IMR-90 (cell line): ENCODE data around the gene IGHMBP2. TPM values are rescaled to one million over a fixed set of nuclear protein-coding genes. Genes with fewer than 3 reads are reported as not detected.

Source experiments
- ATAC-seq: fragments of 200-7000 bp; cut with Tn5 transposase; 2 replicates; pipeline ENCODE4 v1.9.1; 2020; ENCODE audit warnings: low read depth, mild to moderate bottlenecking, moderate library complexity
- BruUV-seq: library from RNA; stranded (reverse); fragments of 400-500 nt; replicated peaks from 2 replicates; lab custom pipeline; 2021; lab: Mats Ljungman, UMichigan
- CTCF ChIA-PET: fragments of 300-600 bp; formaldehyde crosslinking; extraction: SDS; loops from one replicate; lab custom pipeline; 2021; ENCODE audit warnings: antibody characterized with exemption; lab: Yijun Ruan, JAX
- POLR2A ChIA-PET: fragments of 300-600 bp; sonication (Branson Sonifier 250); formaldehyde crosslinking; loops from one replicate; lab custom pipeline; 2022; ENCODE audit warnings: antibody characterized with exemption; ENCODE audit not compliant: unreplicated experiment; lab: Charles Lee
- DNase-seq: peaks from one replicate; pipeline ENCODE4 v3.0.0; 2013
- H2AFZ ChIP-seq: replicated peaks from 2 replicates; pipeline ENCODE3; 2013; ENCODE audit warnings: low read length, mild to moderate bottlenecking; ENCODE audit not compliant: poor library complexity
- H2AK5ac ChIP-seq: 2 replicates; pipeline ENCODE4 v1.6.1; 2013; ENCODE audit warnings: low read depth, low read length, inconsistent platforms
- H2AK9ac ChIP-seq: replicated peaks from 2 replicates; pipeline ENCODE3; 2013; ENCODE audit warnings: mild to moderate bottlenecking, low read depth, low read length, moderate library complexity; ENCODE audit not compliant: poor library complexity
- H2BK120ac ChIP-seq: 2 replicates; pipeline ENCODE4 v1.6.1; 2013; ENCODE audit warnings: low read depth, low read length, inconsistent platforms
- H2BK15ac ChIP-seq: 3 replicates; pipeline ENCODE4 v1.6.1; 2013; ENCODE audit warnings: low read depth, low read length, inconsistent platforms
- H2BK20ac ChIP-seq: 2 replicates; pipeline ENCODE4 v1.6.1; 2013; ENCODE audit warnings: low read depth, mild to moderate bottlenecking, inconsistent platforms, low read length, moderate library complexity
- H2BK5ac ChIP-seq: 2 replicates; pipeline ENCODE4 v1.6.1; 2013; ENCODE audit warnings: mild to moderate bottlenecking, low read depth, low read length, inconsistent platforms; ENCODE audit not compliant: poor library complexity, severe bottlenecking
- H3K14ac ChIP-seq: replicated peaks from 2 replicates; pipeline ENCODE4 v1.6.1; 2013; ENCODE audit warnings: low read depth, low read length, inconsistent platforms
- H3K18ac ChIP-seq: 2 replicates; pipeline ENCODE4 v1.6.1; 2013; ENCODE audit warnings: low read depth, low read length, control low read depth
- H3K23ac ChIP-seq: 2 replicates; pipeline ENCODE4 v1.6.1; 2013; ENCODE audit warnings: low read depth, low read length, inconsistent platforms
- H3K27ac ChIP-seq: 2 replicates; pipeline ENCODE4 v1.5.1; 2013; ENCODE audit warnings: mild to moderate bottlenecking, control low read depth, low read length; ENCODE audit not compliant: insufficient read depth
- H3K27me3 ChIP-seq: 2 replicates; pipeline ENCODE4 v1.6.1; 2013; ENCODE audit warnings: low read length; ENCODE audit not compliant: control insufficient read depth, insufficient read depth
- H3K36me3 ChIP-seq: 2 replicates; pipeline ENCODE4 v1.6.1; 2013; ENCODE audit warnings: low read length, mixed read lengths; ENCODE audit not compliant: control insufficient read depth, insufficient read depth
- H3K4ac ChIP-seq: 2 replicates; pipeline ENCODE4 v1.6.1; 2013; ENCODE audit warnings: low read depth, low read length, inconsistent platforms
- H3K4me1 ChIP-seq: 2 replicates; pipeline ENCODE4 v1.6.1; 2013; ENCODE audit warnings: low read length, mixed read lengths; ENCODE audit not compliant: control insufficient read depth, insufficient read depth
- H3K4me2 ChIP-seq: 2 replicates; pipeline ENCODE4 v1.6.1; 2013; ENCODE audit warnings: low read depth, mild to moderate bottlenecking, control low read depth, low read length, moderate library complexity
- H3K4me3 ChIP-seq: 2 replicates; pipeline ENCODE4 v1.5.1; 2013; ENCODE audit warnings: low read depth, mild to moderate bottlenecking, control low read depth, low read length, moderate library complexity; ENCODE audit not compliant: insufficient read depth
- H3K56ac ChIP-seq: 2 replicates; pipeline ENCODE4 v1.6.1; 2013; ENCODE audit warnings: low read length, inconsistent platforms; ENCODE audit not compliant: insufficient read depth; ENCODE audit errors: extremely low read depth
- H3K79me1 ChIP-seq, 2 experiments: 2 replicates each; pipeline ENCODE4 v1.6.1; 2013; ENCODE audit warnings: low read length in 2 of 2, inconsistent platforms in 1 of 2, low read depth in 1 of 2
- H3K9ac ChIP-seq: 2 replicates; pipeline ENCODE4 v1.6.1; 2013; ENCODE audit warnings: low read depth, low read length, control low read depth
- H3K9me1 ChIP-seq: 2 replicates; pipeline ENCODE4 v1.6.1; 2013; ENCODE audit warnings: low read length, inconsistent platforms; ENCODE audit not compliant: insufficient read depth
- H3K9me3 ChIP-seq: 2 replicates; pipeline ENCODE4 v1.6.1; 2013; ENCODE audit warnings: low read length; ENCODE audit not compliant: control insufficient read depth, insufficient read depth
- H4K20me1 ChIP-seq: 2 replicates; pipeline ENCODE4 v1.6.1; 2013; ENCODE audit warnings: low read length, inconsistent platforms; ENCODE audit not compliant: insufficient read depth
- H4K5ac ChIP-seq: 2 replicates; pipeline ENCODE4 v1.6.1; 2013; ENCODE audit warnings: mild to moderate bottlenecking, low read depth, low read length, control low read depth
- H4K8ac ChIP-seq, 2 experiments: 2 replicates each; pipeline ENCODE4 v1.6.1; 2013; ENCODE audit warnings: low read depth in 2 of 2, low read length in 2 of 2, control low read depth in 1 of 2, inconsistent platforms in 1 of 2
- H4K91ac ChIP-seq: 2 replicates; pipeline ENCODE4 v1.6.1; 2013; ENCODE audit warnings: low read depth, low read length, inconsistent platforms; ENCODE audit not compliant: insufficient read depth
- BHLHE40 ChIP-seq: fragments of 150-350 bp; IDR thresholded peaks from 2 replicates; pipeline ENCODE4 v1.6.1; 2016; ENCODE audit warnings: mild to moderate bottlenecking, low read depth, low read length
- MAFK ChIP-seq: IDR thresholded peaks from 2 replicates; pipeline ENCODE4 v1.6.1; 2012; ENCODE audit warnings: low read depth, low read length, improper control_type of control experiment
- MXI1 ChIP-seq: IDR thresholded peaks from 2 replicates; pipeline ENCODE4 v1.6.1; 2012; ENCODE audit warnings: low read depth, mild to moderate bottlenecking, low read length, moderate library complexity, borderline replicate concordance
- NFE2L2 ChIP-seq: fragments of 150-350 bp; IDR thresholded peaks from 2 replicates; pipeline ENCODE4 v1.6.1; 2016; ENCODE audit warnings: low read depth, mild to moderate bottlenecking, low read length
- POLR2A ChIP-seq: IDR thresholded peaks from 2 replicates; pipeline ENCODE4 v1.6.1; 2012; ENCODE audit warnings: mild to moderate bottlenecking, low read depth, low read length
- RCOR1 ChIP-seq: IDR thresholded peaks from 2 replicates; pipeline ENCODE4 v1.6.1; 2012; ENCODE audit warnings: mild to moderate bottlenecking, low read length, improper control_type of control experiment; ENCODE audit not compliant: insufficient replicate concordance
- RFX5 ChIP-seq: IDR thresholded peaks from 2 replicates; pipeline ENCODE4 v1.8.0; 2012; ENCODE audit warnings: low read depth, mild to moderate bottlenecking, low read length, moderate library complexity
- SMC3 ChIP-seq: fragments of 150-350 bp; IDR thresholded peaks from 2 replicates; pipeline ENCODE4 v1.6.1; 2016; ENCODE audit warnings: low read depth, mild to moderate bottlenecking, antibody characterized with exemption, low read length, moderate library complexity
- WGBS, 2 experiments: methylation state at CpG; one replicate each; pipeline versions ENCODE4 v1.1.5 to v1.1.7; 2013; ENCODE audit warnings: missing lambda C conversion rate in 2 of 2; ENCODE audit not compliant: insufficient read length in 1 of 2; ENCODE audit errors: extremely low coverage in 2 of 2; 5-methylcytosine and 5-hydroxymethylcytosine counted together
- dilution Hi-C: fragments of 300-500 bp; cut with HindIII; formaldehyde crosslinking; loops from one replicate; pipeline ENCODE4 v1.14.3; 2018; ENCODE audit warnings: low sequenced_read_pairs; ENCODE audit not compliant: unreplicated experiment
- in situ Hi-C: fragments of 300-500 bp; cut with MboI; formaldehyde crosslinking; loops from 3 replicates; pipeline ENCODE4 v1.14.3; 2019; ENCODE audit warnings: low sequenced_read_pairs, inconsistent platforms, mixed read lengths
- intact Hi-C: fragments of 100-400 bp; cut with micrococcal nuclease; formaldehyde crosslinking; loops from 2 replicates; pipeline ENCODE4 v1.10.0; 2022
- polyA plus RNA-seq, 3 experiments: library from polyadenylated mRNA; depleted of rRNA; stranded (reverse); fragments of >200 nt; gene quantifications; 2 replicates each; pipeline ENCODE4 v1.2.3, GENCODE V29; 2012; ENCODE audit warnings: low replicate concordance in 1 of 3
- total RNA-seq: library from RNA; depleted of rRNA; stranded (reverse); fragments of >200 nt; gene quantifications from 2 replicates; pipeline ENCODE4 v1.2.3, GENCODE V29; 2012
- TF ChIP-seq, protein P1 (sequence below): conservative IDR thresholded peaks from 2 replicates; pipeline ENCODE4 v1.5.1; 2012; ENCODE audit warnings: mild to moderate bottlenecking, low read depth, low read length, improper control_type of control experiment

Gene IGHMBP2
- total and polyA plus RNA-seq, 2 of the 4 experiments (the other 2 are of a cell fraction) = 4.5 to 11.1 TPM

DNA sequence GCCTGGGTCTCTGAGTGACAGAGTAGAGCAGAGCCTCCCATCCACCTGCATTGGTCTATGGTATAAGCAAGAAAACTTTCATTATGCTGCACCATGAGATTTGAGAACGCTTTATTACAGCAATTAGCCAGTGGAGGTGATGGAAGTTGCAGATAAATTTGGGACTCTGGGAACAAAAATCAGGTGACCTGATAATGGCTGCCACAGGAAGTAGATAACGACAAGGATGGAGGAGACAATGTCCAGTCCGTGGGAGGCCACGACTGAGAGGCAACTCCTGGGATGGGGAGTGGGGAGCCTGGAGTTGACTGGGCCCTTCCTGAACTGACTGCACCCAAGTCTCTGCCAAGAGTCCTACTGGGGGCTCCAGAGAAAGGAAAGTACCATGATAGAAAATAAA, 72.4 kb downstream of the IGHMBP2 start:
- no peak for DNase-seq
- Histone ChIP-seq H3K79me1 (no peaks in the 10 kb centered on the region), H2BK5ac (no peak overlapping the region), H3K18ac (no peak overlapping the region), H2AK5ac (no peak overlapping the region), H2AFZ (no peak overlapping the region), H3K4me3 (no peak overlapping the region), H4K91ac (no peak overlapping the region), H3K27ac (no peak overlapping the region), H3K4me2 (no peak overlapping the region; the same call in 1 of the 2 replicates), H3K27me3 (peaks cover 49% of the 10 kb centered on the region), H3K4ac (no peak overlapping the region), H4K5ac (no peak overlapping the region), H3K14ac (no peak overlapping the region), H2AK9ac (no peak overlapping the region), H2BK20ac (no peak overlapping the region), H3K23ac (no peak overlapping the region), H3K4me1 (peaks cover 2% of the 10 kb centered on the region; the same call in 1 of the 2 replicates), H3K9ac (no peak overlapping the region), H3K56ac (no peak overlapping the region), H4K8ac (no peak overlapping the region), H2BK120ac (no peak overlapping the region), H3K9me3 (no peaks in the 10 kb centered on the region; the same call in 1 of the 2 replicates), H3K9me1 (no peaks in the 10 kb centered on the region), H2BK15ac (no peak overlapping the region), H3K36me3 (no peaks in the 10 kb centered on the region), H4K20me1 (no peaks in the 10 kb centered on the region)
- TF ChIP-seq RFX5 = no peak
- TF ChIP-seq SMC3 = no peak
- no peak for TF ChIP-seq RCOR1
- no peak for TF ChIP-seq BHLHE40
- no peak for TF ChIP-seq MXI1
- TF ChIP-seq POLR2A = no peak
- TF ChIP-seq MAFK = no peak
- TF ChIP-seq NFE2L2 = no peak
- TF ChIP-seq, protein P1, sequence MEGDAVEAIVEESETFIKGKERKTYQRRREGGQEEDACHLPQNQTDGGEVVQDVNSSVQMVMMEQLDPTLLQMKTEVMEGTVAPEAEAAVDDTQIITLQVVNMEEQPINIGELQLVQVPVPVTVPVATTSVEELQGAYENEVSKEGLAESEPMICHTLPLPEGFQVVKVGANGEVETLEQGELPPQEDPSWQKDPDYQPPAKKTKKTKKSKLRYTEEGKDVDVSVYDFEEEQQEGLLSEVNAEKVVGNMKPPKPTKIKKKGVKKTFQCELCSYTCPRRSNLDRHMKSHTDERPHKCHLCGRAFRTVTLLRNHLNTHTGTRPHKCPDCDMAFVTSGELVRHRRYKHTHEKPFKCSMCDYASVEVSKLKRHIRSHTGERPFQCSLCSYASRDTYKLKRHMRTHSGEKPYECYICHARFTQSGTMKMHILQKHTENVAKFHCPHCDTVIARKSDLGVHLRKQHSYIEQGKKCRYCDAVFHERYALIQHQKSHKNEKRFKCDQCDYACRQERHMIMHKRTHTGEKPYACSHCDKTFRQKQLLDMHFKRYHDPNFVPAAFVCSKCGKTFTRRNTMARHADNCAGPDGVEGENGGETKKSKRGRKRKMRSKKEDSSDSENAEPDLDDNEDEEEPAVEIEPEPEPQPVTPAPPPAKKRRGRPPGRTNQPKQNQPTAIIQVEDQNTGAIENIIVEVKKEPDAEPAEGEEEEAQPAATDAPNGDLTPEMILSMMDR = no peak
- ChIA-PET POLR2A (no interaction called here), CTCF (no interaction called here)
- dilution Hi-C loops (no loop called here), in situ Hi-C loops (no loop called here), intact Hi-C loops (no loop called here)
- WGBS, 2 experiments = no CpG with 5 or more reads among the region's 4 CpGs
- ATAC-seq = no peak
- BruUV-seq = no TSS peak
